ENCODE measurements around the gene WDR64.
"Not testable (repeated sequence)": the region's sequence is repeated elsewhere in the genome, so short reads cannot be mapped to it uniquely, and the experiment has no call there.

WDR64 gene

GRCh38 chr1:241808265-241808664 is 156.2 kb downstream of the WDR64 start:
- DNase-seq: no peak

DNA sequence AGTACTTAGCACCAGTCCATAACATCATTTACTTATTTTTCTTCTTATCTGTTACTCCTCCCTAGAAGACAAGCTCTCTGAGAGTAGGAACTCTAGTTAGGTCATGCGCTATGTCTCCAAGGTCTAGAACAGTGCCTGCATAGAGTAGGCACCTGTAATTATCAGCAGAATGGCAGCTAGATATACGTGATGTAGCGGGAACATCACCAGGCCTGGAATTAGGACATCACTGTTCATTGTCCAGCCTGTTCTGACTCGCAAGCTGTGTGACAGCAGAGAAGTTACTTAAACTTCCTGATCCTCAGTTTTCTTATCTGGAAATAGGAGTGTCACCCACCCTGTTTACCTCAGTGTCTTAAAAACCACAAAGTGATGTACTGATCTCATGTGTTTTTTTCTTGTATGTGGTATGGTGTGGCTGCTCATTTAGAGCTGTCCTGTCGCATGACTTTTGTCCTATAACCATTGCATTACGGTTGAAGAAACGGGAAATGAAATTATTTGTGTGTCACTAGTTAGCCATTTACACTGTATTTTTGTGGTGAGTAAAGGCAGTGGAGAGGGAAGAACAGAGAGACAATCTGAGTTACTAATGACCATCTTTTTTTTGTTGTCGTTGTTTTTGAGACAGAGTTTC is 158.8 kb downstream of the WDR64 start:
- DNase-seq: no peak

DNA sequence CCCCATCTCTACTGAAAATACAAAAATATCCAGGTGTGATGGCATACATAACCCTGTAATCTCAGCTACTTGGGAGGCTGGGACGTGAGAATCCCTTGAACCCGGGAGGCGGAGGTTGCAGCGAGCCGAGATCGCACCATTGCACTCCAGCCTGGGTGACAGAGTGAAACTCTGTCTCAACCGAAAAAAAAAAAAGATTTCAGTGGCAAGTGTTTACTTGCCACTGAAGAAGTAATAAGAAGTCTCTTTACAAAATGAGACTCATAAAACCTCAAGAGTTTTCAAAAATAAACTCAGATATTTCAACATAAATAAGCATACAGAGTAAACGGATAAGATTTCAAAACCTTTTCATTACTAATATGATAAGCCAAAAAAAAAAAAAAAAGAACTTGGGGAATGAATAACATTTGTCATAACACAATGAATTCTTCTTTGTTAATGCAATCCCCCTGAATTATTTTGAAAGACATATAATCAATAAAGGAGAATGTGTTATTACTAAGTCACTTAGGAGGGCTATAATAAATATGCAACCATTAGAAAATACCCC is 161.8 kb downstream of the WDR64 start:
- no peak for DNase-seq

DNA sequence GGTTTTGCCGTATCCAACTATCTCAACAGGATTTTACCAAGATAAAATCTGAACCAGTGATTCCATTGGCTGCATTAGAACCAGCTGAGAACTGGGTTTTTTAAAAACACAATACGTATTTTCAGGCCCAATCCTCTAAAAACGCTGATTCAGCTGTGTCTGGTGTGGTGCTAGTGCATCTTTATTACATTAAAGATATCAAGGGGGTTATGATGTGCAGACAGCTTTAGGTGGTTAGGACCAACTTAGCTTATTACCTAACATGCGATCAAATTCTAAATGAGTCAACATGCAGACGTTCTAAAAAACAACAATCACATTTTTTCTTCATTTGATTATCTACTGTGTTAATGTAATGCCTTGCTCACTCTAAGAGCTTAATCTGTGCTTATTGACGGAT is 163.9 kb downstream of the WDR64 start:
- DNase-seq: no peak

DNA sequence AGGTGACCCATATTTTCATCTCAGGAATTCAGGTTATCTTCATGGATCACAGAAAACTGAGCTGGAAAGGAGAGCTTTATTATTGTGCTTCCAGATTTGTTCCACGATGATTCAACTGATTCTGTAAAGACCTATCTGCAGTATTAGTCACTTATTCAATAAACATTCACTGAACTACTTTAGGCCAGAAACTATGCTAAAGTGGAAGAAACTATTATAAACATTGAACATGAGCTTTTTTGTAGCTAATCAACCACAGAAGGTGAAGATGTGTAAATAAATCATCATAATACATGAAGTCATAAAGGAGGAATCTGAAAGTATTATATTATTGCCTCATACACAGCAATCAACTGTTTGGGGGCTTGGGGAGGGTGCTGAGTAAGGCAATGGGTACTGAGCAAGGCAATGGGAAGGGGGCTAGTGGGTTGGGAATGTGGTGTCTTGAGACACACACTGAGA is 165.3 kb downstream of the WDR64 start:
- no peak for DNase-seq

DNA sequence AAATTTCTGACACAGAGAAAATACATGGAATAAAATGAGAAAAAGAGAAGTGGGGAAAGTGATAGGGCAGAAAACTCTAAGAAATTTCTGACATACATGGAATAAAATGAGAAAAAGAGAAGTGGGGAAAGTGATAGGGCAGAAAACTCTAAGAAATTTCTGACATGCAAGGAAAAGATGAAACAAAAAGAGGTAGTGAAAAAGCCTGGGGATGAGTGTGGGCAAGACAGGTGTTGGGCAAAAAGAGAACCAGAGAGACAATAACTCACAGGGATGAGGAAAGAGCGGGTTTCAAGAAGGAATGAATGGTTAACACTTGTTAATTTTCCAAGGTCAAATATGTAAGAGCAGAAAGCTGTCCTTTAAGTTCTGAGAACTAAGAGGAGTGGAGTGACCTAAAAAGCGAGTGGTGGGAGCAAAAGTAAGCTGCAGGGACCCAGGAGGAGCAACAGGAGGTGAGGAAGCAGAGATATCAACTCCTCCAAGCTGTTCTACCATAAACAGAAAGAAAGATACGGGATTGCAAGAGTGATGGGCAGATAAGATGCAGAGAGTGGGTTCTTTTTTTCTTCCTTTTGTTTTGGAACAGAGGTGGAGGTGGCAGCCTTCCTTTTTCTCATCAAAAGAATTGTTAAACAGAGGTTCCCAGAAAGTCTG is 166.0 kb downstream of the WDR64 start:
- no peak for DNase-seq

DNA sequence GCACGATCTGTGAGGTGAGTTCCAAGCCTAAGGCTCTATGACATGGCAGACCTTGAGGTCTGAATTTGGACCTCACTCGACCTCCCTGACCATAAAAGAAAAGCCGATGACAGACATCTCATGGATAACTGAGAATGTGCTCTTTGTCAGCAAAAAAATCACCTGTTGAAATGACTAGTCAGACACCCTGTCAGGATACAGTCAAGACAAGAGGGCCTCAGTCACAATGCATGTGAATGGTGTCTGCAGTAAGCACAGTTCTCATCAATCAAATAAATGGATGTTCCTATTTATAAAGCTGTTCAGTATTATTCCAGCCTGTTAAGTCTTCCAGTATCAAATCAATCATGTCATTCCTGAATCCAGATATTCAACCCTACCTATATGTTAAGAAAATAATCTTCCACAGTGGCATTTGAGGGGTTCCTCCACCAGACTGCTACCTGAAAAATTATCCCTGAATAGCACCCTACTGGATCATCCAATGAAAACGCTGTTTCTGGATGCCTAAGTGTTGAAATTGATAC is 167.3 kb downstream of the WDR64 start:
- DNase-seq: no peak

- no peak for DNase-seq
Measured at GRCh38 chr1:241821363-241821762, 169.3 kb downstream of the WDR64 start.

DNA sequence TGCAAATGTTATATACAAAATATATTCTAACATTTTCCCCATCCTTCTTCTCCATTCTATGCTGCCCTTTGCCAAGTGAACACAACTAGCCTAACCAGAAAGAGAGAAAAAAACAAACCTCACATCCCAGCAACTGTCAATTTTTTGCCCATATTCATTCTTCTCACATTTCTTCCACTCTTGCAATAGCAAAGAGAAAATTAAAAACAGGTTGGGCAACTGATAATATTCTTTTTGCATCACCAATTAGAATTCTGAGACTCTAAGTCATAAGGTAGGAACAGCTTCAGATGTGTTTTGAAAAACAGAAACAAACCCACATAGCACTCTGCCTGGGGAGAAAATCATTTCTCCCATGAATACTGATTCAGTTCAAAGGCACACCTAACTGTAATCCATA is 170.8 kb downstream of the WDR64 start:
- no peak for DNase-seq

DNA sequence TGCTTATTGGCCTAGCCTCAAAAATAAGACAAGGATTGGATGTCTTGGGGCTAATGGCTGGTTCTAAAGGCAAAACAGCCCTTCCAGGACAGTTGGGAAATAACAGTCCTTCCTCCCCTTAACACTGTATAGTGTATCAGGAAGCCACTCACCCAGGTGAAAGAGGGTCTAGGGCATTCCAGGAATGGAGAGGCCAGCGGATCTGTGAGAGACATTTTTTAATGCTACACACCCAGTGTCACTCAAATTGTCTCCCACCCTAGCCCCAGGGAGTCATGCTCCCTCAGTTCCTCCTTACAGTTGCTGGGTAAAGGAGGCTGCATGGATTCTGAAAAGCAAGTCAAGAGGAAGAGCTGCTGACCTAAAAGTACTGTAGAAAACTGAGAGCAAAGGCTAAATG is 171.8 kb downstream of the WDR64 start:
- DNase-seq: no peak

- DNase-seq: no peak
Measured at GRCh38 chr1:241825581-241825980, 173.5 kb downstream of the WDR64 start.

GRCh38 chr1:241826613-241827012 is 174.5 kb downstream of the WDR64 start:
- not testable (repeated sequence) for DNase-seq

GRCh38 chr1:241827264-241827663 is 175.2 kb downstream of the WDR64 start:
- DNase-seq: no peak

DNA sequence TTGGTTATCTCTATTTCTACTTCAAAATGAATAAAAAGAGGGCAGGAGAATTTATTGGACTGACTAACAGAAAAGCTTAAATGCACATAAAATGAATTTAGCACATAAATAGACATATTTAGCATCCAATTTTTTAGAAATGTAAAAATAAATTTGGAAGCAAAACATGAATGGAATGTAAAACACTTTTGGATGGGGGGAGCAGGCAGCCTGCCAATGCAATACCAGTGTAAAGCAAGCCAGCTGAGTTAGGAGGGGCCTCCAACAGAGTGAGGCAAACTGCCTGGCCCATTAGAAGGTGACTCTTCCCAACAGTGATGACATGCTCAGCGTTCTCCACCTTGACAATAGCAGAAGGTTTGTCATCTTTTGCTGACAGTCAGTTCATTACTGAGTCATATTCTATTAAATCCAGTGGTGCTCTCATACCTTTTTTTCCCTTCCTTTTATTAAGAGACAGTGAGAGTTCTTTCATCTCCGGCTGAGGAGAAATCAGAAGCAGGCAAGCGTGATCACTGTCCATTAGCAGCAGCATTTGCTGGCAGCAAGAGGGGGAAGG is 176.5 kb downstream of the WDR64 start:
- no peak for DNase-seq

- DNase-seq: no peak
Measured at GRCh38 chr1:241829468-241829867, 177.4 kb downstream of the WDR64 start.

GRCh38 chr1:241834733-241835377 is 182.8 kb downstream of the WDR64 start:
- no peak for DNase-seq

GRCh38 chr1:241836941-241837340 is 184.9 kb downstream of the WDR64 start:
- DNase-seq: no peak

GRCh38 chr1:241837416-241837815 is 185.3 kb downstream of the WDR64 start:
- no peak for DNase-seq

- DNase-seq: no peak
Measured at GRCh38 chr1:241837901-241838300, 185.8 kb downstream of the WDR64 start.

DNA sequence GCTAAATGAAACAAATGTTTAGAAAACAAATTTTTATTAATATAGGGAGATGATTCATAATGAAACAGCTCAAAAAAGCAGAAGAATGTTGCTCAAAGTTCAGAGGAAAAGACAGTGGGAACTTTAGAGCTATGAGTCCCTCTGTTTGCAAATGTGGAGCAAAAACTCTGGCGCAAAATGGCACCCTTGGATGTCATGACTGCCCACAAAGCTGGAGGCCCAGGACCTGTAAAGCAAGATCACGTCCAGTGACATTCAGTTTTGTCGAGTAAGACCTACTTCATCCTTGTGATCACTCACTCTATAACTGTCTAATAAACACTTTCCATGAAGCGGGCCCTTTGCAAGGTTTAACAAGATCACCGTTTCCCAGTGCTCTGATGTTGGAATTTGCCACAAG is 186.8 kb downstream of the WDR64 start:
- no peak for DNase-seq

- no peak for DNase-seq
Measured at GRCh38 chr1:241839369-241839979, 187.4 kb downstream of the WDR64 start.

DNA sequence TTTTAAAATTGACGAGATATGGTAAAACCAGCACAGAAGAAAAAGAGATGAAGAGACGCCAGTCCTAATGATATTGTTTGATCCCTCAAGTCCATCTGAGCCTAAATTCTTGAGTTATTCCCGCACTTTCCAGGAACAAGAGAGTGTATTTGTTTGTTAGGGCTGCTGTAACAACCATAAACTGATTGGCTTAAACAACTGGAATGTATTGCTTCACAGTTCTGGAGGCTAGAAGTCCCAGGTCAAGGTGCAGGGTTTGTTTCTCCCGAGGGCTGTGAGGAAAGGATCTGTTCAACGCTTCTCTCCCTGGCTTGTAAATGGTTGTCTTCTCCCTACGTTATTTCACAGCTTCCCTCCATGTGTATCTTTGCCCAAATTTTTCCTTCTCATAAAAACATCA is 188.1 kb downstream of the WDR64 start:
- DNase-seq: no peak

- DNase-seq: no peak
Measured at GRCh38 chr1:241841691-241842090, 189.6 kb downstream of the WDR64 start.

Data from activated gamma-delta T cell (primary cell).